Measurements from ENCODE around the gene TTBK2. TPM values are rescaled to one million over a fixed set of nuclear protein-coding genes. Genes with fewer than 3 reads are reported as not detected.

TTBK2 gene
- total RNA-seq, 1 donor from 2014 or later = 20.1 TPM

GRCh38 chr15:42691308-42691707 lies 229.3 kb downstream of the TTBK2 start:
- no peak for DNase-seq (ENCODE audit: low read depth)
- no peak for TF ChIP-seq CTCF (IDR thresholded peaks at IDR 0.05; ENCODE audit: insufficient read depth, low read length, poor library complexity, severe bottlenecking)
- Histone ChIP-seq H3K27me3 (ENCODE audit: control insufficient read depth, insufficient read depth, low read length) (no peaks in the 10 kb centered on the region), H3K36me3 (ENCODE audit: control insufficient read depth, insufficient read depth, low read length) (peaks cover 1% of the 10 kb centered on the region), H3K4me3 (ENCODE audit: low read depth, low read length) (no peak overlapping the region)

Other genes with a start within 250 kb of the TTBK2 start
- 12.9 and 15.8 TPM in 2 replicates for gene CDAN1, start 183.7 kb downstream of the TTBK2 start, total RNA-seq
- 16.9 and 19.0 TPM in 2 replicates for gene UBR1, start 185.3 kb upstream of the TTBK2 start, total RNA-seq
- gene TMEM62, start 212.8 kb upstream of the TTBK2 start, total RNA-seq = 22.3 and 23.6 TPM in 2 replicates